ENCODE measurements around the gene SNU13. TPM values are rescaled to one million over a fixed set of nuclear protein-coding genes. Genes with fewer than 3 reads are reported as not detected.

Gene SNU13
- total RNA-seq, 2 experiments from 2014 or later, result 275 to 299 TPM

- peaks cover 61% of the 10 kb centered on the region for H3K36me3 Mint-ChIP-seq (ENCODE audit: low read depth)
- DNase-seq (no peak), ATAC-seq (no peak)
- H3K9me3 Mint-ChIP-seq, result no peaks in the 10 kb centered on the region
- H3K4me3 Mint-ChIP-seq, result no peak overlapping the region
- ChIA-PET CTCF (interaction anchor here (1.9 to 3.0 kb wide), 2 partner anchors 19 to 37 kb away, joined by 4 to 10 read pairs; no protein-coding TSS in a partner anchor), POLR2A (interaction anchor here (1.3 to 2.5 kb wide), 5 partner anchors 9 to 39 kb away, joined by 3 to 7 read pairs (median 4); partner anchors contain the start of genes DESI1, SNU13 and XRCC6)
- no peak for TF ChIP-seq CTCF (IDR thresholded peaks at IDR 0.05)
- intact Hi-C loops (cut with micrococcal nuclease), result no loop called here
- H3K27ac Mint-ChIP-seq, result peak overlapping the region; percentile 55
- H3K4me1 Mint-ChIP-seq (ENCODE audit: low read depth), result no peaks in the 10 kb centered on the region
- no peaks in the 10 kb centered on the region for H3K27me3 Mint-ChIP-seq
Measured at GRCh38 chr22:41659941-41660340, 28.7 kb downstream of the SNU13 start.

GRCh38 chr22:41658869-41659268 is 29.8 kb downstream of the SNU13 start:
- H3K36me3 Mint-ChIP-seq (ENCODE audit: low read depth), result peaks cover 62% of the 10 kb centered on the region

GRCh38 chr22:41657709-41658108 is 31.0 kb downstream of the SNU13 start:
- intact Hi-C loops (cut with micrococcal nuclease), result no loop called here
- ATAC-seq (no peak), DNase-seq (no peak)
- H3K9me3 Mint-ChIP-seq, result no peaks in the 10 kb centered on the region
- no peaks in the 10 kb centered on the region for H3K27me3 Mint-ChIP-seq
- CTCF ChIA-PET, result interaction anchor here (6.9 kb wide), 1 partner anchor 8 kb away, joined by 66 read pairs; no protein-coding TSS in a partner anchor
- H3K4me1 Mint-ChIP-seq (ENCODE audit: low read depth), result no peaks in the 10 kb centered on the region
- no peak overlapping the region for H3K4me3 Mint-ChIP-seq
- H3K36me3 Mint-ChIP-seq (ENCODE audit: low read depth), result peaks cover 60% of the 10 kb centered on the region
- H3K27ac Mint-ChIP-seq, result no peak overlapping the region
- POLR2A ChIA-PET, result interaction anchor here (1.2 to 2.5 kb wide), 3 partner anchors 9 to 14 kb away, joined by 3 to 7 read pairs (median 4); no protein-coding TSS in a partner anchor
- no peak for TF ChIP-seq CTCF (IDR thresholded peaks at IDR 0.05)

More at GRCh38 chr22:41658869-41659268, 29.8 kb downstream of the SNU13 start:
- Mint-ChIP-seq H3K4me3 (no peak overlapping the region), H3K27ac (no peak overlapping the region), H3K4me1 (ENCODE audit: low read depth) (no peaks in the 10 kb centered on the region), H3K9me3 (no peaks in the 10 kb centered on the region), H3K27me3 (no peaks in the 10 kb centered on the region)
- ChIA-PET POLR2A (interaction anchor here (1.0 to 2.5 kb wide), 4 partner anchors 10 to 30 kb away, joined by 3 to 7 read pairs (median 4); partner anchors contain the start of gene SNU13), CTCF (interaction anchor here (1.2 to 6.9 kb wide), 4 partner anchors 7 to 38 kb away, joined by 3 to 66 read pairs (median 7); no protein-coding TSS in a partner anchor)
- no peak for ATAC-seq
- DNase-seq, result no peak
- intact Hi-C loops (cut with micrococcal nuclease), result no loop called here
- TF ChIP-seq CTCF (IDR thresholded peaks at IDR 0.05), result no peak

GRCh38 chr22:41656556-41656955 is 32.1 kb downstream of the SNU13 start:
- Mint-ChIP-seq H3K4me3 (no peak overlapping the region), H3K36me3 (ENCODE audit: low read depth) (peaks cover 63% of the 10 kb centered on the region)

More at GRCh38 chr22:41656556-41656955, 32.1 kb downstream of the SNU13 start:
- ATAC-seq (no peak), DNase-seq (no peak)
- intact Hi-C loops (cut with micrococcal nuclease), result no loop called here
- no peak overlapping the region for H3K27ac Mint-ChIP-seq
- ChIA-PET CTCF (interaction anchor here (1.5 to 6.9 kb wide), 2 partner anchors 10 to 41 kb away, joined by 5 to 66 read pairs; no protein-coding TSS in a partner anchor), POLR2A (interaction anchor here (0.7 kb wide), 1 partner anchor 352 kb away, joined by 3 read pairs; no protein-coding TSS in a partner anchor)
- H3K9me3 Mint-ChIP-seq, result no peaks in the 10 kb centered on the region
- no peak for TF ChIP-seq CTCF (IDR thresholded peaks at IDR 0.05)
- H3K4me1 Mint-ChIP-seq (ENCODE audit: low read depth), result no peaks in the 10 kb centered on the region
- H3K27me3 Mint-ChIP-seq, result no peaks in the 10 kb centered on the region
